Prostate gland (tissue), 2 donors: Measurements from ENCODE around the gene MRNIP.
"Not testable (repeated sequence)": the region's sequence is repeated elsewhere in the genome, so short reads cannot be mapped to it uniquely, and the experiment has no call there.

ENCODE experiments used
- CTCF ChIP-seq, 4 experiments: fragments of 200-600 bp in 2 of 4; fragments of 450-650 bp in 2 of 4; sonication (generic) in 2 of 4; IDR thresholded peaks; 1 replicate in 3 of 4; 2 replicates in 1 of 4; pipeline ENCODE4 v1.5.1; 2016 to 2019; ENCODE audit warnings: antibody characterized with exemption in 4 of 4, mild to moderate bottlenecking in 2 of 4, moderate library complexity in 2 of 4
- POLR2A ChIP-seq: fragments of 450-650 bp; IDR thresholded peaks from one replicate; pipeline ENCODE4 v1.6.1; 2016; ENCODE audit warnings: antibody characterized with exemption, mild to moderate bottlenecking
- POLR2AphosphoS5 ChIP-seq: sonication (generic); formaldehyde crosslinking; IDR thresholded peaks from one replicate; pipeline ENCODE4 v1.6.1; 2017; ENCODE audit warnings: antibody characterized with exemption

- TF ChIP-seq CTCF (IDR thresholded peaks at IDR 0.05); POLR2AphosphoS5; POLR2A: not testable (repeated sequence)
These were observed 12.9 kb upstream of the MRNIP start for GRCh38 chr5:179871533-179871932.
